Measurements from ENCODE around the gene MKRN3.
"Not testable (repeated sequence)": the region's sequence is repeated elsewhere in the genome, so short reads cannot be mapped to it uniquely, and the experiment has no call there.

The MKRN3 gene

DNA sequence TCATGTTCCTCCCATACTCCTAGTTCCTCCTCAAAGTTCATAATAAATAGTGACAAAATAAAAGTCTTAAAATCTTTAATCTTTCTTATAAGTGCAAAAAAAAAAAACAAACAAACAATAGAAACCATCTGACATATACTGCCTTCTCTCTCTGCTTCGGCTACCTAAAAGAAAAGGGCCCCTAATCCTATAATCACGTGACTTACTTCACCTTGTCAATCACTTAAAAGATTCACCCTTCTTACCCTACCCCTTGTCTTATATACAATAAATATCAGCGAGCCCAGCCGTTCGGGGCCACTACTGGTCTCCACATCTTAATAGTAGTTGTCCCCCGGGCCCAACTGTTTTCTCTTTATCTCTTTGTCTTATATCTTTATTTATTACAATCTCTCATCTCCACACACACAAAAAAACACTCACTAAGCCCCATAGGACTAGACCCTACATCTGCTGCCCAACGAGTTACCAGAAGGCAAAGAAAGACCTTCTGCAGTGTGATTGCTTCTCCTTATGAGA lies 28.8 kb downstream of the MKRN3 start:
- DNase-seq: no peak

DNA sequence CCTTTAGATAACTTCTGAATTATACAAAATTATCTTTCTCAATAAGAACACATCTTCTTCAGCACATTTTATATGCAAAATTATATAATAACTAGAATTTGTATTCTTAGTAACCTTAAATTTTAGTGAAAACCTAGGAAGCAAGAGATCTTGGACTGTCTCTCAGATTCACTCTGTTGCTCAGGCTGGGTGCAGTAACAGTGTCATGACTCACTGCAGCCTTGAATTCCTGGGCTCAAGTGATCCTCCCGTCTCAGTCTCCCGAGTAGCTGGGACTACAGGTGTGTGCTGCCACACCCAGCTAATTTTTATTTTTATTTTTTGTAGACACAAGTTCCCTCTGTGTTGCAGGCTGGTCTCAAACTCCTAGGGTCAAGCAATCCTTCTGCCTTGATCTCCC lies 29.9 kb downstream of the MKRN3 start:
- DNase-seq: no peak

DNA sequence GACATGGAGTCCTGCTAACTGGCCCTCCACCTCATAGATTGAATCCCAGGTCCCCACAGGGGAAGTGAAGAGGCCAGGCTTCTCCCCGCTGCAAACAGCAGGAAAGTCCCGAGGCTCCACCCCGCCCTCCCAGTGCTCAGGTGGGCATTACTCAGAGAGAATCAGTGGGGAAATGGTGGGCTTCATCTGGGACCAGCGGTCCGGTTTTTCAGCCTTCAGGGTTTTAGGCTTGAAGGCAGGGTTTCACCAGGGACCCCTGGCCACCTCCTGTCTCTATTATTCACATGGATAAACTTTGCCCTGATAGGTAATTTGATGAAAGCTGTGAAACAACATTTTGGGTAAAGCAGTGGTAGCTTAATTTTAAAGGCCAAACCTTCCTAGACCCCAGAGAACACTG lies 31.3 kb downstream of the MKRN3 start:
- DNase-seq: no peak

DNA sequence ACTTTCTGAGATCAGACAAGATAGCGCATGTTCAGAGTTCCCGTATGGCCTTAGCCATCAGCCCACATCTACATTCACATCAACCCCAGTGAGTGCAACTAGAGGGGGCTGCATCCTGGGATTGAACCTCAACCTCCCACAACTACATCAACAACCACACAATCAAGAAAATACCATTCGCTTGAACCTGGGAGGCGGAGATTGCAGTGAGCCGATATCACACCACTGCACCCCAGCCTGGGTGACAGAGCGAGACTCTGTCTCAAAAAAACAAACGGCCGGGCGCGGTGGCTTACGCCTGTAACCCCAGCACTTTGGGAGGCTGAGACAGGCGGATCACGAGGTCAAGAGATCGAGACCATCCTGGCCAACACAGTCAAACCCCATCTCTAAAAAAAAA lies 31.8 kb downstream of the MKRN3 start:
- not testable (repeated sequence) for DNase-seq

DNA sequence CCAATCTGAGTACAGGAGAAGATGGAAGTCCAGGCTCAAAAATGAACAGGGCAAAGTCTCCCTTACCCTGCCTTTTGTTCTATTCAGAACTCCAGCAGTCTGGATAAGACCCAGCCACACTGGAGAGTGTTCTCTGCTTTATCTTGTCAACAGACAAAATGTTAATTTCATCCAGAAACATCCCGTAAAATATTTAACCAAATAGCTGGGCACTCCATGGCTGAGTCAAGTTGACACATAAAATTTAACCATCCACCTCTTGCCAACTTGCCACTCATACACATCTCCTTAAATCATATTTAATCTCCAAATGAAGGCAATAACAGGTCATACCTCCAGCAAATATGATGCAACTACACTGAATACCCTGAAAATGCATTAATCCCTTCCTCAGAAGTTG lies 33.6 kb downstream of the MKRN3 start:
- DNase-seq: no peak

DNA sequence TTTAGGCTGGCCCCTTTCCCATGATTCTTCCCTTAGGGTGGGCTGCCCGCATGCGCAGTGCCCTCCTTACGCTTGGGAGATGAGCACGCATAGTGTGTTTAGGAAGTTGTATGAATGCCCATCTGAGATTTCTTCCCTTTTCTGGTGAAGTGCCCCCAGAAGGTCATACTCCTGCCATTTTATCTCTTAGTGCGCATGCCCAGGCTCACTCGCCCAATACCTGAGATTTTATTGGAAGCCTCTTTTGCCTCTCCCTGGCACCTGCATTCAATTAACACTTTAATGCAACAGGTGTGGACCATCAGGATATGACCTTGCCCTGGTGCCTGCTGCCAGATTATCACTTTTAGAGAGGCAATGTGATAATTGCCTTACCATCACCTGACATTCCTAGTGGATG lies 36.6 kb downstream of the MKRN3 start:
- DNase-seq: no peak

DNA sequence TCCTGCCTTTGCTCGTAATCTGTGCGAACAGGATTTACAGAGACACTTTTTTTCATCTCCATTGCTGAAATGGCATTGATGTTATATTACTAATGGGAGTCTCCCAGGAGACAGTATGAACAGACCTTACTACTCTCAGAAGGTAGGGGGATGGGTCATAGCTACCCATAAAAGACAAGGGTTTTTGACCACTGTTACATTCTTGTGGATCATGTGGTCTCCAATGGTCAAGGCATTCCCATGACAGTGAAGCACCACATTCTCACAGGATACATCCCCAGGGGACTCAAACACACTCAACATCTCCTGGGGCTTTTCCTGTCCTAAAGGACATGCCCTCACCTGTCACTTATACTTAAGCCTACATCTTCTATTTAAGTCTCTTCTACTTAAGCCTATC lies 40.8 kb downstream of the MKRN3 start:
- DNase-seq: no peak

DNA sequence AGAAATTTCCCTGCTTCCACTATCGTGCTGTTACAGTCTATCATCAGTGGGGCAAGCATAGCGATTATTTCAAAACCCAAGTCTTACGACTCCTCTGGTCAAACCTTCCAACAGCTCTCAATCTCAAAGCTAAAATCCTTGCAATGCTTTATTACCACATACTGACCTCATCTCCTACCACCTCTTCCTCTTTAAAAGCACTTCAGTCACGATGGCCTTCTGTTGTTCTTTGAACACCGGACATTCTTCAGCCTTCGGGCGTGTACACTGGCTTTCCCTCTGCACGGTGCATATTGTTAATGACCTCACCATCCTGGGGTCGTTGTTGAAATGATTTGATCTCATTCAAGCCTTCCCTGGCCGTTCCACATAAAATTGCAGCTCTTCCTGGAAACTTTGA lies 51.1 kb downstream of the MKRN3 start:
- no peak for DNase-seq
